Posterior cingulate gyrus (tissue), 11 donors: Measurements from ENCODE around the gene PRKN.

ENCODE experiments used
- DNase-seq, 10 donors: peaks; one replicate each; pipeline versions ENCODE4 v3.0.0 to v3.0.0-alpha.2; 2020 to 2021; ENCODE audit warnings: mixed read lengths in 3 of 10
- intact Hi-C: fragments of 100-400 bp; cut with DNase I; formaldehyde crosslinking; loops from one replicate; pipeline ENCODE4 v1.15.1; 2023

PRKN gene

GRCh38 chr6:161405418-161405817 lies 1322.1 kb downstream of the PRKN start:
- DNase-seq = no peak
- intact Hi-C loops = no loop called here

- intact Hi-C loops = no loop called here
- no peak for DNase-seq
Observed at GRCh38 chr6:161403717-161404116, 1323.8 kb downstream of the PRKN start.

GRCh38 chr6:161401587-161402309 lies 1325.8 kb downstream of the PRKN start:
- no peak for DNase-seq
- intact Hi-C loops = no loop called here

GRCh38 chr6:161400671-161401070 lies 1326.9 kb downstream of the PRKN start:
- DNase-seq = no peak
- intact Hi-C loops = no loop called here

GRCh38 chr6:161396539-161396938 lies 1331.0 kb downstream of the PRKN start:
- intact Hi-C loops = no loop called here
- DNase-seq = no peak

GRCh38 chr6:161395716-161396231 lies 1331.8 kb downstream of the PRKN start:
- intact Hi-C loops = loop anchor here (2.0 kb wide), 1 partner anchor 223 kb away; no protein-coding TSS in a partner anchor

GRCh38 chr6:161394437-161394836 lies 1333.1 kb downstream of the PRKN start:
- no peak for DNase-seq
- intact Hi-C loops = loop anchor here (2.0 kb wide), 1 partner anchor 224 kb away; no protein-coding TSS in a partner anchor

More at GRCh38 chr6:161395716-161396231, 1331.8 kb downstream of the PRKN start:
- no peak for DNase-seq

- peak in 1 of 10 donors; percentile 35 for DNase-seq
- intact Hi-C loops = loop anchor here (2.0 kb wide), 1 partner anchor 225 kb away; no protein-coding TSS in a partner anchor
Observed at GRCh38 chr6:161393839-161394364, 1333.7 kb downstream of the PRKN start.

- no peak for DNase-seq
- intact Hi-C loops = no loop called here
Observed at GRCh38 chr6:161393292-161393691, 1334.3 kb downstream of the PRKN start.

- DNase-seq = no peak
- intact Hi-C loops = no loop called here
Observed at GRCh38 chr6:161389756-161390155, 1337.8 kb downstream of the PRKN start.

- no peak for DNase-seq
- intact Hi-C loops = no loop called here
Observed at GRCh38 chr6:161383951-161384350, 1343.6 kb downstream of the PRKN start.

- DNase-seq = no peak
- intact Hi-C loops = loop anchor here (5.0 kb wide), 1 partner anchor 388 kb away; the partner anchor contains the start of gene MAP3K4
Observed at GRCh38 chr6:161379834-161380582, 1347.6 kb downstream of the PRKN start.

- intact Hi-C loops = loop anchor here (5.0 kb wide), 1 partner anchor 386 kb away; the partner anchor contains the start of gene MAP3K4
- DNase-seq = no peak
Observed at GRCh38 chr6:161378115-161378514, 1349.5 kb downstream of the PRKN start.

- intact Hi-C loops = loop anchor here (5.0 kb wide), 1 partner anchor 385 kb away; the partner anchor contains the start of gene MAP3K4
Observed at GRCh38 chr6:161377116-161377515, 1350.5 kb downstream of the PRKN start.

GRCh38 chr6:161376367-161376766 lies 1351.2 kb downstream of the PRKN start:
- intact Hi-C loops = loop anchor here (5.0 kb wide), 1 partner anchor 384 kb away; the partner anchor contains the start of gene MAP3K4

More at GRCh38 chr6:161377116-161377515, 1350.5 kb downstream of the PRKN start:
- DNase-seq = no peak

GRCh38 chr6:161374971-161375873 lies 1352.3 kb downstream of the PRKN start:
- peak in 9 of 10 donors; percentile 39 to 90 (median 57) for DNase-seq
- intact Hi-C loops = loop anchor here (1.0 to 5.0 kb wide), 7 partner anchors 103 to 853 kb away; partner anchors contain the start of genes AGPAT4 and MAP3K4

More at GRCh38 chr6:161376367-161376766, 1351.2 kb downstream of the PRKN start:
- no peak for DNase-seq

- intact Hi-C loops = loop anchor here (1.0 to 5.0 kb wide), 6 partner anchors 102 to 852 kb away; partner anchors contain the start of gene AGPAT4
- peak; percentile 55 to 96 (median 81) for DNase-seq
Observed at GRCh38 chr6:161373905-161374451, 1353.6 kb downstream of the PRKN start.

- intact Hi-C loops = loop anchor here (5.0 kb wide), 4 partner anchors 100 to 850 kb away; partner anchors contain the start of gene AGPAT4
Observed at GRCh38 chr6:161372422-161372793, 1355.2 kb downstream of the PRKN start.

GRCh38 chr6:161370880-161371279 lies 1356.7 kb downstream of the PRKN start:
- intact Hi-C loops = loop anchor here (5.0 kb wide), 4 partner anchors 99 to 849 kb away; partner anchors contain the start of gene AGPAT4
- peak; percentile 56 to 96 (median 72) for DNase-seq

More at GRCh38 chr6:161372422-161372793, 1355.2 kb downstream of the PRKN start:
- no peak for DNase-seq
